Astrocyte (in vitro differentiated cells and primary cell): ENCODE measurements around the gene CCDC158.

Experiments
- EZH2 ChIP-seq: IDR thresholded peaks from 2 replicates; pipeline ENCODE4 v1.6.1; 2012; ENCODE audit warnings: mild to moderate bottlenecking, low read length, inconsistent platforms; ENCODE audit not compliant: insufficient read depth
- TF ChIP-seq, protein P1 (sequence below): IDR thresholded peaks from 2 replicates; pipeline ENCODE4 v1.5.1; 2011; ENCODE audit warnings: low read depth, mild to moderate bottlenecking, inconsistent platforms, low read length, moderate library complexity; ENCODE audit not compliant: insufficient read depth

DNA sequence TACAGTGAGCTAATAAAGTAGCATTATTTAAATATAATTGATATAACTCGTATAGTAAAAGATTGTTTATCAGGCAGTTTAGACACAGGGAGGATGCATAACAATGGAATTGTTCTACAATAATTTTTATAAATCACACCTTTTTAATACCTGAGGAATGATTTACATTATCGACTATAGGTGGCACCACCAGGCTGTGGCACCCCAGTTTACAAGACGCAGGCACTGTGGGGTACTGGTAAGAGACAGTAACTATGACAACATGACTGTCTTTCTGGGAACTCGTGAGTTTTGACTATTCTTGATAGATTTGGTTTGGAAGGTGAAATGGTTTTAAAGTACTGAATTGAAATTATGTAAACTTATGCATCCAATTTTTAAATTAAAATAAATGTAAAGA is 141.5 kb downstream of the CCDC158 start:
- TF ChIP-seq, protein P1, sequence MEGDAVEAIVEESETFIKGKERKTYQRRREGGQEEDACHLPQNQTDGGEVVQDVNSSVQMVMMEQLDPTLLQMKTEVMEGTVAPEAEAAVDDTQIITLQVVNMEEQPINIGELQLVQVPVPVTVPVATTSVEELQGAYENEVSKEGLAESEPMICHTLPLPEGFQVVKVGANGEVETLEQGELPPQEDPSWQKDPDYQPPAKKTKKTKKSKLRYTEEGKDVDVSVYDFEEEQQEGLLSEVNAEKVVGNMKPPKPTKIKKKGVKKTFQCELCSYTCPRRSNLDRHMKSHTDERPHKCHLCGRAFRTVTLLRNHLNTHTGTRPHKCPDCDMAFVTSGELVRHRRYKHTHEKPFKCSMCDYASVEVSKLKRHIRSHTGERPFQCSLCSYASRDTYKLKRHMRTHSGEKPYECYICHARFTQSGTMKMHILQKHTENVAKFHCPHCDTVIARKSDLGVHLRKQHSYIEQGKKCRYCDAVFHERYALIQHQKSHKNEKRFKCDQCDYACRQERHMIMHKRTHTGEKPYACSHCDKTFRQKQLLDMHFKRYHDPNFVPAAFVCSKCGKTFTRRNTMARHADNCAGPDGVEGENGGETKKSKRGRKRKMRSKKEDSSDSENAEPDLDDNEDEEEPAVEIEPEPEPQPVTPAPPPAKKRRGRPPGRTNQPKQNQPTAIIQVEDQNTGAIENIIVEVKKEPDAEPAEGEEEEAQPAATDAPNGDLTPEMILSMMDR, result no peak
- TF ChIP-seq EZH2, result no peak
